Fibroblast of villous mesenchyme (primary cell): ENCODE data around the gene PFKM. TPM values are rescaled to one million over a fixed set of nuclear protein-coding genes. Genes with fewer than 3 reads are reported as not detected.

Source experiments
- DNase-seq: peaks from one replicate; pipeline ENCODE4 v3.0.0-alpha.2; 2010; ENCODE audit warnings: low read depth
- H3K4me3 ChIP-seq: 2 replicates; pipeline ENCODE4 v1.5.1; 2011; ENCODE audit warnings: low read depth, mild to moderate bottlenecking, low read length
- CTCF ChIP-seq: IDR thresholded peaks from 2 replicates; pipeline ENCODE4 v1.5.1; 2012; ENCODE audit warnings: low read depth, mild to moderate bottlenecking, low read length; ENCODE audit not compliant: insufficient read depth
- total RNA-seq: library from RNA; depleted of rRNA; stranded (reverse); fragments of >200 nt; gene quantifications from 2 replicates; pipeline ENCODE4 v1.2.3, GENCODE V29; 2012

Gene PFKM
- total RNA-seq, 1 donor: 83.8 TPM

GRCh38 chr12:48184549-48184922, 65.4 kb downstream of the PFKM start:
- H3K4me3 ChIP-seq: peak overlapping the region; percentile 76
- TF ChIP-seq CTCF: no peak
- no peak for DNase-seq

- H3K4me3 ChIP-seq: peak overlapping the region; percentile 76
- peak; percentile 42 for DNase-seq
- TF ChIP-seq CTCF: no peak
Observed at GRCh38 chr12:48185181-48185919, 66.2 kb downstream of the PFKM start.

GRCh38 chr12:48187916-48188695, 68.9 kb downstream of the PFKM start:
- no peak for TF ChIP-seq CTCF
- H3K4me3 ChIP-seq: no peak overlapping the region
- DNase-seq: no peak

GRCh38 chr12:48189331-48190125, 70.4 kb downstream of the PFKM start:
- H3K4me3 ChIP-seq: no peak overlapping the region
- peak; percentile 85 for DNase-seq
- TF ChIP-seq CTCF: peak; percentile 89

GRCh38 chr12:48191096-48191495, 71.9 kb downstream of the PFKM start:
- H3K4me3 ChIP-seq: no peak overlapping the region
- TF ChIP-seq CTCF: no peak
- DNase-seq: no peak

- peak; percentile 57 for DNase-seq
- TF ChIP-seq CTCF: no peak
- H3K4me3 ChIP-seq: no peak overlapping the region
Observed at GRCh38 chr12:48192861-48193260, 73.7 kb downstream of the PFKM start.
